GM12892 (cell line): ENCODE data around the gene OAS1.

Experiments
- POLR2A ChIP-seq: IDR thresholded peaks from 2 replicates; pipeline ENCODE4 v1.6.1; 2011; ENCODE audit warnings: low read depth, low read length, control low read depth
- POLR2AphosphoS5 ChIP-seq: IDR thresholded peaks from 2 replicates; pipeline ENCODE4 v1.6.1; 2011; ENCODE audit warnings: low read depth, low read length, control low read depth

- TF ChIP-seq POLR2A (no peak), POLR2AphosphoS5 (no peak)
Measured at GRCh38 chr12:112965643-112966042, 58.9 kb downstream of the OAS1 start.
